Caco-2 (cell line): ENCODE results near the gene POLR2H. TPM values are rescaled to one million over a fixed set of nuclear protein-coding genes. Genes with fewer than 3 reads are reported as not detected.

Source experiments
- BruUV-seq: library from RNA; stranded (reverse); fragments of 400-500 nt; replicated peaks from 2 replicates; lab custom pipeline; 2021; lab: Mats Ljungman, UMichigan
- CTCF ChIA-PET: fragments of 300-600 bp; sonication (Branson Sonifier 250); formaldehyde crosslinking; loops from one replicate; lab custom pipeline; 2022; ENCODE audit warnings: antibody characterized with exemption; lab: Charles Lee
- POLR2A ChIA-PET: fragments of 300-600 bp; sonication (Branson Sonifier 250); formaldehyde crosslinking; loops from one replicate; lab custom pipeline; 2022; ENCODE audit warnings: antibody characterized with exemption; lab: Charles Lee
- DNase-seq, 2 experiments: peaks; one replicate each; pipeline versions ENCODE4 v3.0.0 to v3.0.0-alpha.2; 2020 to 2022
- H3K27me3 ChIP-seq: replicated peaks from 2 replicates; pipeline ENCODE4 v1.6.0; 2011; ENCODE audit warnings: low read length; ENCODE audit not compliant: control insufficient read depth, insufficient read depth
- H3K36me3 ChIP-seq: 2 replicates; pipeline ENCODE4 v1.5.1; 2011; ENCODE audit warnings: low read length; ENCODE audit not compliant: control insufficient read depth, insufficient read depth
- H3K4me1 ChIP-seq: fragments of 250-450 bp; sonication (Bioruptor Pico); 2 replicates; pipeline ENCODE4 v1.5.1; 2020; ENCODE audit warnings: mild to moderate bottlenecking
- H3K4me3 ChIP-seq: 2 replicates; pipeline ENCODE4 v1.5.1; 2011; ENCODE audit warnings: low read depth, mild to moderate bottlenecking, control low read depth, low read length
- H3K9me3 ChIP-seq: fragments of 250-450 bp; sonication (Bioruptor Pico); 2 replicates; pipeline ENCODE4 v1.5.1; 2020; ENCODE audit warnings: mild to moderate bottlenecking, moderate library complexity
- H3K27ac Mint-ChIP-seq: one replicate; pipeline ENCODE4 v1.8.0; 2022; ENCODE audit warnings: mixed read lengths; ENCODE audit not compliant: unreplicated experiment
- H3K27me3 Mint-ChIP-seq: one replicate; pipeline ENCODE4 v1.8.0; 2022; ENCODE audit warnings: mixed read lengths; ENCODE audit not compliant: insufficient read depth, unreplicated experiment
- H3K36me3 Mint-ChIP-seq: one replicate; pipeline ENCODE4 v1.8.0; 2022; ENCODE audit warnings: mild to moderate bottlenecking, mixed read lengths; ENCODE audit not compliant: insufficient read depth, unreplicated experiment
- H3K4me1 Mint-ChIP-seq: one replicate; pipeline ENCODE4 v1.8.0; 2022; ENCODE audit warnings: low read depth, mixed read lengths; ENCODE audit not compliant: unreplicated experiment
- H3K4me3 Mint-ChIP-seq: one replicate; pipeline ENCODE4 v1.8.0; 2022; ENCODE audit warnings: mild to moderate bottlenecking, moderate library complexity, mixed read lengths; ENCODE audit not compliant: unreplicated experiment
- H3K9me3 Mint-ChIP-seq: one replicate; pipeline ENCODE4 v1.8.0; 2022; ENCODE audit warnings: mixed read lengths; ENCODE audit not compliant: unreplicated experiment
- CTCF ChIP-seq, 2 experiments: fragments of 200-600 bp in 1 of 2; IDR thresholded peaks; 1 replicate in 1 of 2; 2 replicates in 1 of 2; pipeline versions ENCODE4 v1.5.1 to v1.8.0; 2011 to 2022; ENCODE audit warnings: antibody characterized with exemption in 1 of 2, control low read depth in 1 of 2, inconsistent platforms in 1 of 2, low read depth in 1 of 2, low read length in 1 of 2, mild to moderate bottlenecking in 1 of 2, moderate library complexity in 1 of 2; ENCODE audit not compliant: insufficient read depth in 1 of 2, severe bottlenecking in 1 of 2, unreplicated experiment in 1 of 2
- intact Hi-C: fragments of 100-400 bp; cut with micrococcal nuclease; formaldehyde crosslinking; loops from one replicate; pipeline ENCODE4 v1.10.0; 2022; ENCODE audit not compliant: unreplicated experiment
- total RNA-seq: library from RNA; stranded (reverse); gene quantifications from 2 replicates; pipeline ENCODE4 v1.2.3, GENCODE V29; 2022

Gene POLR2H
- total RNA-seq, 1 experiment from 2014 or later = 101 TPM

DNA sequence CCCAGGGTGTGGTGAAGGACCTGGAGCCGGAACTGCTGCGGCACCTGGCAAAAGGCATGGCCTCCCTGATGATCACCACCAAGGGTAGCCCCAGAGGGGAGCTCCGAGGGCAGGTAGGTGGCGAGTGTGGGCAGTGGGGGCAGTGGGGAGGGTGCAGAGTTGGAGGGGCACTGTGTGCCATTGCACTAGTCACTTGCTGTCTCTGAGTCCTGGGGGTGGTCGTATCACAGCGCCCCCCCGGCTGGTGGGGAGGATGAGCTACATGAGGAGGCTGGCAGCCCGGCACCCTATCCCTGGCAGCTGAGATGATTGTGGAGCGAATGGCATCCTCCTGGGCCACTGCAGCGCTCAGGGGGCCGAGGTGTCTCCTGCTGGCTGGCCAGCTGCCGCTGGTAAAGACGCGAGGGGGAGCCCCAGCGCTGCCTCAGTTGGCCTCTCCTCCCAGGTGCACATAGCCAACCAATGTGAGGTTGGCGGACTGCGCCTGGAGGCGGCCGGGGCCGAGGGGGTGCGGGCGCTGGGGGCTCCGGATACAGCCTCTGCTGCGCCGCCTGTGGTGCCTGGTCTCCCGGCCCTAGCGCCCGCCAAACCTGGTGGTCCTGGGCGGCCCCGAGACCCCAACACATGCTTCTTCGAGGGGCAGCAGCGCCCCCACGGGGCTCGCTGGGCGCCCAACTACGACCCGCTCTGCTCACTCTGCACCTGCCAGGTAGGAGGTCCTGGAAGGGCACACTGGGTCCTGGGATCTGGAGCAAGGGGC lies 24.7 kb downstream of the POLR2H start:
- Mint-ChIP-seq H3K36me3 (no peaks in the 10 kb centered on the region), H3K4me1 (no peaks in the 10 kb centered on the region), H3K4me3 (no peak overlapping the region), H3K27me3 (peaks cover 3% of the 10 kb centered on the region), H3K27ac (no peak overlapping the region), H3K9me3 (no peaks in the 10 kb centered on the region)
- intact Hi-C loops = no loop called here
- POLR2A ChIA-PET = interaction anchor here (0.6 kb wide), 2 partner anchors 18 to 26 kb away, joined by 3 to 4 read pairs; no protein-coding TSS in a partner anchor
- BruUV-seq = no TSS peak
- no peak overlapping the region for H3K4me3 ChIP-seq
- H3K9me3 ChIP-seq = no peaks in the 10 kb centered on the region
- H3K27me3 ChIP-seq = no peaks in the 10 kb centered on the region; the same call in 1 of the 2 replicates
- no peak for DNase-seq
- no peaks in the 10 kb centered on the region for H3K4me1 ChIP-seq
- no peak for TF ChIP-seq CTCF (IDR thresholded peaks at IDR 0.05; ENCODE audit: insufficient read depth in 1 of 2, low read depth in 1 of 2, low read length in 1 of 2, severe bottlenecking in 1 of 2, unreplicated experiment in 1 of 2)
- CTCF ChIA-PET = interaction anchor here (0.7 kb wide), 1 partner anchor 15 kb away, joined by 5 read pairs; no protein-coding TSS in a partner anchor
- H3K36me3 ChIP-seq = peaks cover 1% of the 10 kb centered on the region; the same call in 1 of the 2 replicates

- Histone ChIP-seq H3K4me3 (no peak overlapping the region), H3K36me3 (peaks cover 1% of the 10 kb centered on the region; the same call in 1 of the 2 replicates), H3K4me1 (no peaks in the 10 kb centered on the region), H3K9me3 (no peaks in the 10 kb centered on the region), H3K27me3 (no peaks in the 10 kb centered on the region; the same call in 1 of the 2 replicates)
- no peak for TF ChIP-seq CTCF (IDR thresholded peaks at IDR 0.05; ENCODE audit: insufficient read depth in 1 of 2, low read depth in 1 of 2, low read length in 1 of 2, severe bottlenecking in 1 of 2, unreplicated experiment in 1 of 2)
- H3K27me3 Mint-ChIP-seq = peaks cover 3% of the 10 kb centered on the region
- H3K4me1 Mint-ChIP-seq = no peaks in the 10 kb centered on the region
- H3K4me3 Mint-ChIP-seq = no peak overlapping the region
- no peak overlapping the region for H3K27ac Mint-ChIP-seq
- POLR2A ChIA-PET = no interaction called here
- CTCF ChIA-PET = no interaction called here
- no peaks in the 10 kb centered on the region for H3K36me3 Mint-ChIP-seq
- intact Hi-C loops = no loop called here
- no peaks in the 10 kb centered on the region for H3K9me3 Mint-ChIP-seq
- no TSS peak for BruUV-seq
- DNase-seq = no peak
Measured at GRCh38 chr3:184387174-184387714, 25.7 kb downstream of the POLR2H start.

- intact Hi-C loops = no loop called here
- Histone ChIP-seq H3K4me3 (no peak overlapping the region), H3K36me3 (peaks cover 1% of the 10 kb centered on the region; the same call in 1 of the 2 replicates), H3K4me1 (no peaks in the 10 kb centered on the region), H3K27me3 (no peaks in the 10 kb centered on the region; the same call in 1 of the 2 replicates), H3K9me3 (no peaks in the 10 kb centered on the region)
- no peaks in the 10 kb centered on the region for H3K9me3 Mint-ChIP-seq
- H3K36me3 Mint-ChIP-seq = no peaks in the 10 kb centered on the region
- DNase-seq = no peak
- POLR2A ChIA-PET = no interaction called here
- no peak overlapping the region for H3K27ac Mint-ChIP-seq
- peaks cover 3% of the 10 kb centered on the region for H3K27me3 Mint-ChIP-seq
- no TSS peak for BruUV-seq
- no peaks in the 10 kb centered on the region for H3K4me1 Mint-ChIP-seq
- H3K4me3 Mint-ChIP-seq = no peak overlapping the region
- CTCF ChIA-PET = interaction anchor here (1.6 kb wide), 1 partner anchor 17 kb away, joined by 6 read pairs; no protein-coding TSS in a partner anchor
- TF ChIP-seq CTCF (IDR thresholded peaks at IDR 0.05; ENCODE audit: insufficient read depth in 1 of 2, low read depth in 1 of 2, low read length in 1 of 2, severe bottlenecking in 1 of 2, unreplicated experiment in 1 of 2) = no peak
Measured at GRCh38 chr3:184388164-184388935, 26.8 kb downstream of the POLR2H start.
